HL-60 (cell line): ENCODE measurements around the gene ASCC2.

Experiments used
- GABPA ChIP-seq: IDR thresholded peaks from 2 replicates; pipeline ENCODE4 v1.6.1; 2012; ENCODE audit warnings: low read depth
- POLR2AphosphoS5 ChIP-seq: IDR thresholded peaks from 2 replicates; pipeline ENCODE4 v1.6.1; 2012; ENCODE audit warnings: low read depth
- SPI1 ChIP-seq: IDR thresholded peaks from 2 replicates; pipeline ENCODE4 v1.6.1; 2012; ENCODE audit warnings: low read depth, mild to moderate bottlenecking, borderline replicate concordance
- TF ChIP-seq, protein P1 (sequence below): IDR thresholded peaks from one replicate; pipeline ENCODE4 v1.5.1; 2011; ENCODE audit warnings: low read length, control low read depth, inconsistent platforms; ENCODE audit not compliant: insufficient read depth
- TF ChIP-seq, protein P2 (sequence below): IDR thresholded peaks from 2 replicates; pipeline ENCODE4 v1.6.1; 2012; ENCODE audit warnings: low read depth; ENCODE audit not compliant: insufficient replicate concordance

DNA sequence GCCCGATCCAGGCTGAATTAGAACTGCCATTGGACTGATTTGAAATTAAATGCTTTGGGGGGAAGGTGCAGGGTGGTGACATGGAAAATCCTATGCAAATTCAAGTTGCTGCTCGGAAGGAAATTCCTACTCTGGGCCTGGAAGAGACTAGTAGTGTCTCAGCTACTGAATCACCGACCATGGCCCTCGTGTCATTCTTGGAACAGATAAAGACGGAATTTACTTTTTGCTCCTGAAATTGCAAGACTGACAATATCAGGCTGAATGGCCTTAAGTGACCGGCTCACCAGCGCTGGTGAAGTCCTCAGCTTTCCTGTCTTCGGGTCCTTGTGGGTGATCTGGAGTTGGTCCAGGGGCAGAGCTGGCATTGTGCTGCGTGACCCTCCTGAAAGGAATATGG is 6.1 kb downstream of the ASCC2 start:
- TF ChIP-seq, protein P1, sequence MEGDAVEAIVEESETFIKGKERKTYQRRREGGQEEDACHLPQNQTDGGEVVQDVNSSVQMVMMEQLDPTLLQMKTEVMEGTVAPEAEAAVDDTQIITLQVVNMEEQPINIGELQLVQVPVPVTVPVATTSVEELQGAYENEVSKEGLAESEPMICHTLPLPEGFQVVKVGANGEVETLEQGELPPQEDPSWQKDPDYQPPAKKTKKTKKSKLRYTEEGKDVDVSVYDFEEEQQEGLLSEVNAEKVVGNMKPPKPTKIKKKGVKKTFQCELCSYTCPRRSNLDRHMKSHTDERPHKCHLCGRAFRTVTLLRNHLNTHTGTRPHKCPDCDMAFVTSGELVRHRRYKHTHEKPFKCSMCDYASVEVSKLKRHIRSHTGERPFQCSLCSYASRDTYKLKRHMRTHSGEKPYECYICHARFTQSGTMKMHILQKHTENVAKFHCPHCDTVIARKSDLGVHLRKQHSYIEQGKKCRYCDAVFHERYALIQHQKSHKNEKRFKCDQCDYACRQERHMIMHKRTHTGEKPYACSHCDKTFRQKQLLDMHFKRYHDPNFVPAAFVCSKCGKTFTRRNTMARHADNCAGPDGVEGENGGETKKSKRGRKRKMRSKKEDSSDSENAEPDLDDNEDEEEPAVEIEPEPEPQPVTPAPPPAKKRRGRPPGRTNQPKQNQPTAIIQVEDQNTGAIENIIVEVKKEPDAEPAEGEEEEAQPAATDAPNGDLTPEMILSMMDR: no peak
- TF ChIP-seq SPI1 (no peak), POLR2AphosphoS5 (no peak), GABPA (no peak)
- TF ChIP-seq, protein P2, sequence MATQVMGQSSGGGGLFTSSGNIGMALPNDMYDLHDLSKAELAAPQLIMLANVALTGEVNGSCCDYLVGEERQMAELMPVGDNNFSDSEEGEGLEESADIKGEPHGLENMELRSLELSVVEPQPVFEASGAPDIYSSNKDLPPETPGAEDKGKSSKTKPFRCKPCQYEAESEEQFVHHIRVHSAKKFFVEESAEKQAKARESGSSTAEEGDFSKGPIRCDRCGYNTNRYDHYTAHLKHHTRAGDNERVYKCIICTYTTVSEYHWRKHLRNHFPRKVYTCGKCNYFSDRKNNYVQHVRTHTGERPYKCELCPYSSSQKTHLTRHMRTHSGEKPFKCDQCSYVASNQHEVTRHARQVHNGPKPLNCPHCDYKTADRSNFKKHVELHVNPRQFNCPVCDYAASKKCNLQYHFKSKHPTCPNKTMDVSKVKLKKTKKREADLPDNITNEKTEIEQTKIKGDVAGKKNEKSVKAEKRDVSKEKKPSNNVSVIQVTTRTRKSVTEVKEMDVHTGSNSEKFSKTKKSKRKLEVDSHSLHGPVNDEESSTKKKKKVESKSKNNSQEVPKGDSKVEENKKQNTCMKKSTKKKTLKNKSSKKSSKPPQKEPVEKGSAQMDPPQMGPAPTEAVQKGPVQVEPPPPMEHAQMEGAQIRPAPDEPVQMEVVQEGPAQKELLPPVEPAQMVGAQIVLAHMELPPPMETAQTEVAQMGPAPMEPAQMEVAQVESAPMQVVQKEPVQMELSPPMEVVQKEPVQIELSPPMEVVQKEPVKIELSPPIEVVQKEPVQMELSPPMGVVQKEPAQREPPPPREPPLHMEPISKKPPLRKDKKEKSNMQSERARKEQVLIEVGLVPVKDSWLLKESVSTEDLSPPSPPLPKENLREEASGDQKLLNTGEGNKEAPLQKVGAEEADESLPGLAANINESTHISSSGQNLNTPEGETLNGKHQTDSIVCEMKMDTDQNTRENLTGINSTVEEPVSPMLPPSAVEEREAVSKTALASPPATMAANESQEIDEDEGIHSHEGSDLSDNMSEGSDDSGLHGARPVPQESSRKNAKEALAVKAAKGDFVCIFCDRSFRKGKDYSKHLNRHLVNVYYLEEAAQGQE: no peak
